Colonic mucosa (tissue), 4 donors: Measurements from ENCODE around the gene PDE1A. TPM values are rescaled to one million over a fixed set of nuclear protein-coding genes. Genes with fewer than 3 reads are reported as not detected.
"Not testable (repeated sequence)": the region's sequence is repeated elsewhere in the genome, so short reads cannot be mapped to it uniquely, and the experiment has no call there.

Source experiments
- DNase-seq: peaks from one replicate; pipeline ENCODE4 v3.0.0-alpha.2; 2020
- H3K27ac ChIP-seq: fragments of 200-600 bp; one replicate; pipeline ENCODE4 v1.8.0; 2021
- H3K27me3 ChIP-seq: fragments of 200-600 bp; one replicate; pipeline ENCODE4 v1.8.0; 2021
- H3K36me3 ChIP-seq: fragments of 200-600 bp; one replicate; pipeline ENCODE4 v1.8.0; 2021
- H3K4me1 ChIP-seq: fragments of 200-600 bp; one replicate; pipeline ENCODE4 v1.8.0; 2021; ENCODE audit warnings: mild to moderate bottlenecking
- H3K4me3 ChIP-seq: fragments of 200-600 bp; one replicate; pipeline ENCODE4 v1.8.0; 2021
- H3K9ac ChIP-seq, 2 donors: one replicate each; pipeline ENCODE4 v1.7.0; 2013; ENCODE audit warnings: control low read depth in 2 of 2, low read depth in 2 of 2, low read length in 2 of 2
- H3K9me3 ChIP-seq: fragments of 200-600 bp; one replicate; pipeline ENCODE4 v1.8.0; 2021
- CTCF ChIP-seq: fragments of 200-600 bp; IDR thresholded peaks from one replicate; pipeline ENCODE4 v1.8.0; 2022; ENCODE audit warnings: antibody characterized with exemption, mild to moderate bottlenecking
- intact Hi-C: fragments of 100-400 bp; cut with DNase I; formaldehyde crosslinking; loops from one replicate; pipeline ENCODE4 v1.14.1; 2022
- total RNA-seq, 2 donors: library from RNA; stranded (reverse); fragmentation: NEBNext Ultra II Directional in 1 of 2; extraction: Animal tissue kit (Norgen Biotek cat#: 25700) in 1 of 2; gene quantifications; one replicate each; pipeline ENCODE4 v1.2.1, GENCODE V29; 2021
- donor health status: healthy.
- donor health status: DM: no; HTN: no; CAD: no.
- donor health status: DM: no; HTN: no; CAD: no.

Gene PDE1A
- total RNA-seq, 2 donors from 2014 or later: 1.7 to 3.9 TPM

- Histone ChIP-seq H3K27ac (no peak overlapping the region), H3K9ac (no peak overlapping the region), H3K27me3 (no peaks in the 10 kb centered on the region), H3K9me3 (no peaks in the 10 kb centered on the region), H3K4me3 (no peak overlapping the region), H3K4me1 (no peaks in the 10 kb centered on the region), H3K36me3 (no peaks in the 10 kb centered on the region)
- intact Hi-C loops: no loop called here
- no peak for DNase-seq
- TF ChIP-seq CTCF: no peak
These were observed 22.7 kb downstream of the PDE1A start for GRCh38 chr2:182404092-182404491.

DNA sequence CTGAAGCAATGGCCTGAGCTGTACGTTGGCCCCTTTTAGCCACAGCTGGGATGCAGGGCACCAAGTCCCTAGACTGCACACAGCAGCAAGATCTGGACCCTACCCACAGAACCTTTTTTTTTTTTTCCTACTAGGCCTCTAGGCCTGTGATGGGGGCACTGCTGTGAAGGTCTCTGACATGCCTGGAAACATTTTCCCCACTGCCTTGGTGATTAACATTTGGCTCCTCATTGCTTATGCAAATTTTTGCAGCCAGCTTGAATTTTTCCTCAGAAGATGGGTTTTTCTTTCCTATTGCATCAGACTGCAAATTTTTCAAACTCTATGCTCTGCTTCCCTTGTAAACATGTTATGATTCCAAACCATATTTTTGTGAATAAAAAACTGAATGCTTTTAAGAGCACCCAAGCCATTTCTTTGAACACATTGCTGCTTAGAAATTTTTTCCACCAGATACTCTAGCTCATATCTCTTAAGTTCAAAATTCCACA is 33.5 kb downstream of the PDE1A start:
- Histone ChIP-seq H3K27ac (no peak overlapping the region), H3K36me3 (no peaks in the 10 kb centered on the region), H3K27me3 (no peaks in the 10 kb centered on the region), H3K9ac (no peak overlapping the region), H3K9me3 (no peaks in the 10 kb centered on the region), H3K4me1 (no peaks in the 10 kb centered on the region), H3K4me3 (no peak overlapping the region)
- intact Hi-C loops: no loop called here
- no peak for TF ChIP-seq CTCF
- DNase-seq: no peak

- no peak overlapping the region for H3K4me3 ChIP-seq
- intact Hi-C loops: no loop called here
- no peak for DNase-seq
- no peak overlapping the region for H3K9ac ChIP-seq
- no peak overlapping the region for H3K27ac ChIP-seq
- no peaks in the 10 kb centered on the region for H3K9me3 ChIP-seq
- no peaks in the 10 kb centered on the region for H3K4me1 ChIP-seq
- no peaks in the 10 kb centered on the region for H3K27me3 ChIP-seq
- TF ChIP-seq CTCF: no peak
- H3K36me3 ChIP-seq: no peaks in the 10 kb centered on the region
These were observed 35.4 kb downstream of the PDE1A start for GRCh38 chr2:182391443-182391842.

GRCh38 chr2:182386267-182386880 is 40.5 kb downstream of the PDE1A start:
- intact Hi-C loops, H3K4me1 ChIP-seq, DNase-seq, H3K9ac ChIP-seq, H3K27me3 ChIP-seq, H3K27ac ChIP-seq, H3K9me3 ChIP-seq, H3K4me3 ChIP-seq, H3K36me3 ChIP-seq: not testable (repeated sequence)

- H3K9ac ChIP-seq: no peak overlapping the region
- DNase-seq: no peak
- H3K36me3 ChIP-seq: no peaks in the 10 kb centered on the region
- no peak overlapping the region for H3K27ac ChIP-seq
- H3K27me3 ChIP-seq: no peaks in the 10 kb centered on the region
- intact Hi-C loops: no loop called here
- no peak overlapping the region for H3K4me3 ChIP-seq
- H3K9me3 ChIP-seq: no peaks in the 10 kb centered on the region
- no peaks in the 10 kb centered on the region for H3K4me1 ChIP-seq
- no peak for TF ChIP-seq CTCF
These were observed 42.0 kb downstream of the PDE1A start for GRCh38 chr2:182384860-182385259.

- no peak overlapping the region for H3K4me3 ChIP-seq
- no peaks in the 10 kb centered on the region for H3K9me3 ChIP-seq
- H3K27me3 ChIP-seq: no peaks in the 10 kb centered on the region
- intact Hi-C loops: no loop called here
- no peaks in the 10 kb centered on the region for H3K4me1 ChIP-seq
- no peak overlapping the region for H3K9ac ChIP-seq
- no peaks in the 10 kb centered on the region for H3K36me3 ChIP-seq
- no peak for TF ChIP-seq CTCF
- H3K27ac ChIP-seq: no peak overlapping the region
- DNase-seq: no peak
These were observed 45.6 kb downstream of the PDE1A start for GRCh38 chr2:182381225-182381624.
